NT2/D1 (cell line): Measurements from ENCODE around the gene YPEL1.

Experiments used
- SUZ12 ChIP-seq: IDR thresholded peaks from 2 replicates; pipeline ENCODE4 v1.6.1; 2011; ENCODE audit not compliant: insufficient read length, insufficient read depth; ENCODE audit errors: extremely low read depth
- YY1 ChIP-seq: IDR thresholded peaks from 2 replicates; pipeline ENCODE4 v1.6.1; 2011; ENCODE audit not compliant: insufficient read length, insufficient read depth
- ZNF274 ChIP-seq: IDR thresholded peaks from 2 replicates; pipeline ENCODE4 v1.6.1; 2011; ENCODE audit warnings: mild to moderate bottlenecking, low read depth, low read length

- no peak for TF ChIP-seq SUZ12
- no peak for TF ChIP-seq YY1
- no peak for TF ChIP-seq ZNF274
Measured at GRCh38 chr22:21695430-21696085, 40.0 kb downstream of the YPEL1 start.
